Right lobe of liver (tissue), 6 donors: ENCODE data around the gene HOTAIR. TPM values are rescaled to one million over a fixed set of nuclear protein-coding genes. Genes with fewer than 3 reads are reported as not detected.

Experiments
- ATAC-seq, 4 donors: fragments of 200-7000 bp; cut with Tn5 transposase; one replicate each; pipeline ENCODE4 v1.9.1; 2020; ENCODE audit warnings: mild to moderate bottlenecking in 4 of 4, moderate library complexity in 4 of 4
- DNase-seq, 3 donors: peaks; one replicate each; pipeline ENCODE4 v3.0.0-alpha.2; 2020
- H3K27ac ChIP-seq, 3 donors: fragments of 200-600 bp; one replicate each; pipeline ENCODE4 v1.8.0; 2022
- H3K27me3 ChIP-seq, 2 donors: fragments of 200-600 bp; one replicate each; pipeline ENCODE4 v1.8.0; 2022
- H3K36me3 ChIP-seq, 4 donors: fragments of 200-600 bp; sonication (generic) in 1 of 4; one replicate each; pipeline versions ENCODE4 v1.5.1 to v1.8.0; 2017 to 2022; ENCODE audit warnings: control low read depth in 1 of 4
- H3K4me1 ChIP-seq, 4 donors: fragments of 200-600 bp; sonication (generic) in 1 of 4; one replicate each; pipeline versions ENCODE4 v1.5.1 to v1.8.0; 2017 to 2022; ENCODE audit warnings: control low read depth in 1 of 4
- H3K4me3 ChIP-seq, 3 donors: fragments of 200-600 bp; one replicate each; pipeline ENCODE4 v1.8.0; 2022
- H3K9me3 ChIP-seq, 4 donors: fragments of 200-600 bp; sonication (generic) in 1 of 4; one replicate each; pipeline versions ENCODE4 v1.5.1 to v1.8.0; 2017 to 2022; ENCODE audit warnings: control low read depth in 1 of 4
- POLR2A ChIP-seq: fragments of 450-650 bp; IDR thresholded peaks from one replicate; pipeline ENCODE4 v1.6.1; 2017; ENCODE audit warnings: antibody characterized with exemption, mild to moderate bottlenecking
- WGBS: methylation state at CpG from one replicate; pipeline ENCODE4 v1.1.6; 2018; ENCODE audit warnings: low coverage, low lambda C conversion rate; ENCODE audit not compliant: insufficient coverage; ENCODE audit errors: missing lambda C conversion rate; 5-methylcytosine and 5-hydroxymethylcytosine counted together
- intact Hi-C, 2 donors: fragments of 100-400 bp; cut with DNase I; formaldehyde crosslinking; loops; one replicate each; pipeline versions ENCODE4 v1.11.2 to v1.14.1; 2022
- total RNA-seq, 6 experiments: library from RNA; depleted of rRNA in 2 of 6; stranded (reverse); fragments of >200 nt in 2 of 6; fragmentation: NEBNext Ultra II Directional in 3 of 6; extraction: Animal tissue kit (Norgen Biotek cat#: 25700) in 3 of 6; gene quantifications; one replicate each; pipeline versions ENCODE4 v1.1.0 to v1.2.4, GENCODE V29; 2016 to 2023
- TF ChIP-seq, protein P1 (sequence below), 4 donors: fragments of 200-600 bp in 3 of 4; fragments of 450-650 bp in 1 of 4; IDR thresholded peaks; one replicate each; pipeline versions ENCODE4 v1.5.1 to v1.8.0; 2016 to 2022; ENCODE audit warnings: antibody characterized with exemption in 4 of 4, mild to moderate bottlenecking in 2 of 4
- donor health status: DM: no; HTN: yes; CAD: no.
- donor health status: DM: no; HTN: no; CAD: no.
- donor health status: DM: no; HTN: no; CAD: no.
- donor health status: DM: no; HTN: yes; CAD: no.
- donor health status: DM: no; HTN: yes; CAD: no.

Gene HOTAIR
- total RNA-seq, 6 experiments from 2014 or later: not detected

DNA sequence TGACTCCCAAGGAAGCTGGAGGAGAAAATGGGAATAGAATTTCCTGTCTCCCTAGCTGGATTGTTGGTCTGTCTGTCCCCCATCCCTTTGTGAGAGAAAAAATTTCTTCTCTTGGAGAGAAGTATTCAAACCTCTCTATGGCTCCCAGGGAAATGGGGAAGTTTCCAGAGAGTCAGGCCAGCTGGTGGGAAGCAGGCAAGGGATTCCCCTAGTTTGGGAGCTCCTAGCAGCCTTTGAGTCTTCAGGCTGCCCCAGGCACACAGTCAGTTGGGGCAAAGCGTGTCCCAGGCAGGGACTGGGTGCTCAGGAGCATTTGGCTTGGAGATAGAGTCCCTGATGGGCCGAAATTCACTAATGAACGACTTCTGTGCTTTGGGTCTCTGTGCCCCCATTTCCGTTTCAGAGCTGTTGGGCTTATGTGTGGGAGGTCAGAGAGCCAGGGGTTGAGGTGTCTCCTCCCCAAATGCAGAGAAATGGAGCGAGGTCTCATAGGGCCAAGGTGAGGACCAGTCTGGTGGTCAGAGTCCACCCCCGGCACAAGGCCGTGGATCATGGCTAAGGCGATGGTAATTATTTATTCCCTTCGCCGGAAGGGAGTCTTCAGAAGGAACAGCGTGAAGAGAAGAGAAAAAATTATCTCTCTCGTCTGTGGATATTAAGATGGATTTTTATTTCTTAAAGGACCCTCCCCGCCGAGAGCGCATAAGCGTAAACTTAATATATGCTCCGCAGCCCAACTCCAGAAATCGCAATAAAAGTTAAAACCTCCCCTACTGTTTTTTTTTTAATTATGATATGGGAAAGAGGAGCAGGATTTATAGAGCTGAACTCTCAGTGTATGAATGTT is 18.6 kb upstream of the HOTAIR start:
- intact Hi-C loops: no loop called here
- Histone ChIP-seq H3K27ac (no peak overlapping the region), H3K9me3 (no peaks in the 10 kb centered on the region), H3K36me3 (no peaks in the 10 kb centered on the region), H3K4me3 (no peak overlapping the region), H3K4me1 (peaks cover 0 to 17% (median 2%) of the 10 kb centered on the region in 4 donors), H3K27me3 (peaks cover 3 to 63% of the 10 kb centered on the region in 2 donors)
- TF ChIP-seq POLR2A: no peak
- TF ChIP-seq, protein P1, sequence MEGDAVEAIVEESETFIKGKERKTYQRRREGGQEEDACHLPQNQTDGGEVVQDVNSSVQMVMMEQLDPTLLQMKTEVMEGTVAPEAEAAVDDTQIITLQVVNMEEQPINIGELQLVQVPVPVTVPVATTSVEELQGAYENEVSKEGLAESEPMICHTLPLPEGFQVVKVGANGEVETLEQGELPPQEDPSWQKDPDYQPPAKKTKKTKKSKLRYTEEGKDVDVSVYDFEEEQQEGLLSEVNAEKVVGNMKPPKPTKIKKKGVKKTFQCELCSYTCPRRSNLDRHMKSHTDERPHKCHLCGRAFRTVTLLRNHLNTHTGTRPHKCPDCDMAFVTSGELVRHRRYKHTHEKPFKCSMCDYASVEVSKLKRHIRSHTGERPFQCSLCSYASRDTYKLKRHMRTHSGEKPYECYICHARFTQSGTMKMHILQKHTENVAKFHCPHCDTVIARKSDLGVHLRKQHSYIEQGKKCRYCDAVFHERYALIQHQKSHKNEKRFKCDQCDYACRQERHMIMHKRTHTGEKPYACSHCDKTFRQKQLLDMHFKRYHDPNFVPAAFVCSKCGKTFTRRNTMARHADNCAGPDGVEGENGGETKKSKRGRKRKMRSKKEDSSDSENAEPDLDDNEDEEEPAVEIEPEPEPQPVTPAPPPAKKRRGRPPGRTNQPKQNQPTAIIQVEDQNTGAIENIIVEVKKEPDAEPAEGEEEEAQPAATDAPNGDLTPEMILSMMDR (IDR thresholded peaks at IDR 0.05): no peak
- ATAC-seq: no peak
- no peak for DNase-seq
- WGBS: 28% methylated on average over 17 of the region's 18 CpGs

DNA sequence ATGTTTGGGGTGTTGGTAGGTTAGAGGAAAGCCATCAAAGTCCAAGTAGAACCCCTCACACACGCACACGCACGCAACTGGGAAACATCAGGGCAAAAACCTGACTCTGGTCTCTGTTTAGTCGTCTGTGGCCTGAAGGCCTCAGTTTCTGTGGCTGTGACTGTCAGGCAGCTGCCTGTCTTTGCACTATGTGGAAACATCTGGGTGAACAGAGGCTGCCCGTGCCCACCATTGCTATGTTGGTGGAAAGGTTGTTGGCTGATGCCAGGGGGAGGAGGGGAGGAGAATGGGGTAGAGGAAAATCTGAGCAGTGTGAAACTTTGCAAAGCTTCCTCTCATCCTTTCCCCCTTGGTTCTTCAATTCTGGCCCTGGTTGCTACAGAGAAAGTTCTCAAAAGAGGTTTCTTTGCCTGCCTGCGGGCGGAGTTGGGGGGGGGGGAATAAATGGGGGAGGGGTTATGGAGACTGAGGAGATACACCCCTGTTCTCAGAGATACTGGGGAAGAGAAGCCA is 17.7 kb upstream of the HOTAIR start:
- TF ChIP-seq, protein P1 (IDR thresholded peaks at IDR 0.05): no peak
- TF ChIP-seq POLR2A: no peak
- peaks cover 3 to 68% of the 10 kb centered on the region in 2 donors for H3K27me3 ChIP-seq
- no peak overlapping the region for H3K4me3 ChIP-seq
- intact Hi-C loops: no loop called here
- ATAC-seq (no peak), DNase-seq (no peak)
- H3K27ac ChIP-seq: no peak overlapping the region
- no peaks in the 10 kb centered on the region for H3K9me3 ChIP-seq
- peaks cover 0 to 17% (median 2%) of the 10 kb centered on the region in 4 donors for H3K4me1 ChIP-seq
- H3K36me3 ChIP-seq: no peaks in the 10 kb centered on the region
- WGBS: 23% methylated on average over 7 of the region's 7 CpGs

GRCh38 chr12:53991077-53991460 is 16.3 kb upstream of the HOTAIR start:
- no peak overlapping the region for H3K4me3 ChIP-seq
- H3K27ac ChIP-seq: no peak overlapping the region

DNA sequence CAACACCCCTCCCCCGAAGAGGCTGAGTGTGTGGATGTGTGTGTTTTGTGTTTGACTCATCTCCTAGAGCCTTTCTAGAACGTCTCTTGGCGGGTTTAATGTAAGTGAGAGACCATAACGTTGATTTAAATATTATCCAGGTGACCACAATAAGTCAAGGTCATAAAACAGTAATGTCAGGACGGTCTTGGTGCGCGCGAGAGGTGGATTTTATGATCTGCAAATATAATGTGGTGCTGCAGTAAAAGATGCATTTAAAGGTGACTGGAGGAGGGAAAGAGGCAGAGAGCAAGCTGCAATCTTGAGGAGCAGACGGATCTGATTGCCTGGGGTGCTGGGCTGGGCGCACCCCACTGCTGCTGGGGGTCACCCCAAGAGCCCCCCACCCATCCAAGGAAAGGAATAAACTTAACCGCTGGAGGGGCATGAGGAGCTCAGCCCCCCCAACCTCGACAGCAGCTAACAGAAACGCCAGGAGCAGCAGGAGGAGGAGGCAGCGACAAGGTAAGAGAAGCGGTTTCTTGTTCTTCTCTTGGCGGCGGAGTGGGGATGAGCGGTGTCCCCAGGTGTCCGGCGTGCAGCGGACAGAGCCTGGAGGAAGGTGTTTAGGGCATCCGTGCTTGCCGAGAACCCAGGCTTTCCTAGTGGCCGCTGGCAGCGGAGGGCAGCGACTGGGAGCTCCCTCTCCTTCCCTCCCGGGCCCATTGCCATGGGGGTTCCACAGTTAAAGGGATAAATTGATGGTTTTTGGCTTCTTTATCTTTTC is 15.7 kb upstream of the HOTAIR start:
- peaks cover 8 to 72% of the 10 kb centered on the region in 2 donors for H3K27me3 ChIP-seq
- ATAC-seq: no peak
- H3K36me3 ChIP-seq: no peaks in the 10 kb centered on the region
- intact Hi-C loops: no loop called here
- no peak for DNase-seq
- TF ChIP-seq, protein P1 (IDR thresholded peaks at IDR 0.05): no peak
- no peak for TF ChIP-seq POLR2A
- H3K4me1 ChIP-seq: peaks cover 0 to 20% (median 2%) of the 10 kb centered on the region in 4 donors
- H3K4me3 ChIP-seq: no peak overlapping the region
- 4% methylated on average over 14 of the region's 27 CpGs for WGBS
- H3K9me3 ChIP-seq: no peaks in the 10 kb centered on the region
- no peak overlapping the region for H3K27ac ChIP-seq

More at GRCh38 chr12:53991077-53991460, 16.3 kb upstream of the HOTAIR start:
- Histone ChIP-seq H3K27me3 (peaks cover 4 to 69% of the 10 kb centered on the region in 2 donors), H3K9me3 (no peaks in the 10 kb centered on the region), H3K36me3 (no peaks in the 10 kb centered on the region), H3K4me1 (peaks cover 0 to 18% (median 2%) of the 10 kb centered on the region in 4 donors)
- no peak for ATAC-seq
- 1% methylated on average over 6 of the region's 8 CpGs for WGBS
- DNase-seq: no peak
- intact Hi-C loops: no loop called here
- no peak for TF ChIP-seq POLR2A
- TF ChIP-seq, protein P1 (IDR thresholded peaks at IDR 0.05): no peak
